ENCODE data around the gene BICRA.

GRCh38 chr19:47673426-47673825, 64.5 kb downstream of the BICRA start:
- TF ChIP-seq CTCF (IDR thresholded peaks at IDR 0.05) (no peak), POLR2A (IDR thresholded peaks at IDR 0.05) (no peak)

Data from adrenal gland (tissue), 5 donors.